Measurements from ENCODE around the gene DUSP22. TPM values are rescaled to one million over a fixed set of nuclear protein-coding genes. Genes with fewer than 3 reads are reported as not detected.

The DUSP22 gene
- total and polyA plus RNA-seq, 2 donors (not counting 1 experiment from before 2014, with no cell fraction given), result 10.9 to 13.7 TPM

DNA sequence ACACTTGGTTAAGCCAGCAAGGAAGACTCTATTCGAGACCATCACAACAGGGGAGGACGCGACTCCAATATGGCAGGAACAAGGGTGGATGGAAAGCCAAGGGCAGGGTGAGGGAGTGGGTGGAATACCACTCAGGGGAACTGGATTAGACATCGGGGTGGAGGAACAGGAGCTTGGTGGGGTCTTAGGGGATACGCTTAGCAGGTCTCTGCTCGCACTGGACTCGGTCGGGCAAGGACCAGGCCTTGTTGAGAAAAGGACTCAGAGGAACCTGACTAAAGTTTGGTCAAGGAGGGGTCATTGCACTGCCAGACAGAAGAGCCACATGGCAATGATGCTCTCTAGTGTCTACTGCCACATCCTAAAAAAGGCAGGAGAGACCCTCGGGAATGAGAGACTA, 10.5 kb downstream of the DUSP22 start:
- no peaks in the 10 kb centered on the region for H4K20me1 ChIP-seq (ENCODE audit: control insufficient read depth, extremely low read depth, insufficient read depth, low read length)
- no peak for DNase-seq (ENCODE audit: low read depth in 2 of 2)
- TF ChIP-seq, protein P1, sequence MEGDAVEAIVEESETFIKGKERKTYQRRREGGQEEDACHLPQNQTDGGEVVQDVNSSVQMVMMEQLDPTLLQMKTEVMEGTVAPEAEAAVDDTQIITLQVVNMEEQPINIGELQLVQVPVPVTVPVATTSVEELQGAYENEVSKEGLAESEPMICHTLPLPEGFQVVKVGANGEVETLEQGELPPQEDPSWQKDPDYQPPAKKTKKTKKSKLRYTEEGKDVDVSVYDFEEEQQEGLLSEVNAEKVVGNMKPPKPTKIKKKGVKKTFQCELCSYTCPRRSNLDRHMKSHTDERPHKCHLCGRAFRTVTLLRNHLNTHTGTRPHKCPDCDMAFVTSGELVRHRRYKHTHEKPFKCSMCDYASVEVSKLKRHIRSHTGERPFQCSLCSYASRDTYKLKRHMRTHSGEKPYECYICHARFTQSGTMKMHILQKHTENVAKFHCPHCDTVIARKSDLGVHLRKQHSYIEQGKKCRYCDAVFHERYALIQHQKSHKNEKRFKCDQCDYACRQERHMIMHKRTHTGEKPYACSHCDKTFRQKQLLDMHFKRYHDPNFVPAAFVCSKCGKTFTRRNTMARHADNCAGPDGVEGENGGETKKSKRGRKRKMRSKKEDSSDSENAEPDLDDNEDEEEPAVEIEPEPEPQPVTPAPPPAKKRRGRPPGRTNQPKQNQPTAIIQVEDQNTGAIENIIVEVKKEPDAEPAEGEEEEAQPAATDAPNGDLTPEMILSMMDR (conservative IDR thresholded peaks at IDR 0.05 in 1 of 2, IDR thresholded peaks at IDR 0.05 in 1 of 2; ENCODE audit: low read depth in 1 of 2, low read length in 2 of 2), result no peak
- TF ChIP-seq EZH2 (IDR thresholded peaks at IDR 0.05; ENCODE audit: low read length, missing control alignments), result no peak

DNA sequence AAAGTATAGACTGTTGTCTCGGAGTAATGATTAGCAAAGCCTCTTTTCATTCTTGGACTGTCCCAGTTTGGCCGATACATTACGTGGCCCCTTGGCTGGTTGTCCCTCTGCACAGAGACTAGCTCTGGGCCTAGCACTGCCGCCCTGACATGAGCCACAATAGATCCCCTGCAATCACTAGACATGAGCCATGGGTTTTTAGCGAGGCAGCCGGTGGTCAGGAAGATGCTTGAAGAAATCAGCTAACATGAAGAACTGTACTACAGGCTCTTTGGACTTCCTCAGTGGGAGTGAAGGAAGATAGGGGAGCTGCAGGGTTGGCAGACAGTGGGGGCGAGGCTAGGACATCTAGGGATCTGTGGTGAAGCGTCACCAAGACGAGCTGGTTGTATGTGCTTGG, 11.0 kb downstream of the DUSP22 start:
- DNase-seq (ENCODE audit: low read depth in 2 of 2), result no peak
- Histone ChIP-seq H3K27me3 (ENCODE audit: control insufficient read depth, insufficient read depth, low read length) (no peaks in the 10 kb centered on the region), H3K4me1 (ENCODE audit: control insufficient read depth, extremely low read depth, insufficient read depth, low read length) (no peaks in the 10 kb centered on the region), H3K4me3 (replicated peaks in 1 of 4; ENCODE audit: control extremely low read depth in 1 of 4, insufficient read depth in 1 of 4, low read depth in 3 of 4, low read length in 4 of 4) (no peak overlapping the region), H3K79me2 (ENCODE audit: control insufficient read depth, insufficient read depth, low read length) (no peaks in the 10 kb centered on the region), H3K9me3 (ENCODE audit: control insufficient read depth, insufficient read depth, low read depth, low read length) (no peaks in the 10 kb centered on the region), H2AFZ (ENCODE audit: low read length) (no peak overlapping the region), H3K36me3 (ENCODE audit: control insufficient read depth, insufficient read depth, low read length) (no peaks in the 10 kb centered on the region), H3K27ac (ENCODE audit: insufficient read depth, low read length) (no peak overlapping the region), H4K20me1 (ENCODE audit: control insufficient read depth, extremely low read depth, insufficient read depth, low read length) (no peaks in the 10 kb centered on the region), H3K9ac (ENCODE audit: insufficient read depth, low read length) (no peak overlapping the region), H3K4me2 (ENCODE audit: extremely low read depth, insufficient read depth, low read length) (no peak overlapping the region)
- TF ChIP-seq, protein P1 (conservative IDR thresholded peaks at IDR 0.05 in 1 of 2, IDR thresholded peaks at IDR 0.05 in 1 of 2; ENCODE audit: low read depth in 1 of 2, low read length in 2 of 2), result no peak
- no peak for TF ChIP-seq EZH2 (IDR thresholded peaks at IDR 0.05; ENCODE audit: low read length, missing control alignments)

More for the DNA sequence above, 10.5 kb downstream of the DUSP22 start:
- H3K27me3 ChIP-seq (ENCODE audit: control insufficient read depth, insufficient read depth, low read length), result no peaks in the 10 kb centered on the region
- no peaks in the 10 kb centered on the region for H3K9me3 ChIP-seq (ENCODE audit: control insufficient read depth, insufficient read depth, low read depth, low read length)
- no peak overlapping the region for H3K9ac ChIP-seq (ENCODE audit: insufficient read depth, low read length)
- no peaks in the 10 kb centered on the region for H3K36me3 ChIP-seq (ENCODE audit: control insufficient read depth, insufficient read depth, low read length)
- H3K27ac ChIP-seq (ENCODE audit: insufficient read depth, low read length), result no peak overlapping the region
- no peaks in the 10 kb centered on the region for H3K79me2 ChIP-seq (ENCODE audit: control insufficient read depth, insufficient read depth, low read length)
- H3K4me2 ChIP-seq (ENCODE audit: extremely low read depth, insufficient read depth, low read length), result no peak overlapping the region
- no peak overlapping the region for H2AFZ ChIP-seq (ENCODE audit: low read length)
- H3K4me1 ChIP-seq (ENCODE audit: control insufficient read depth, extremely low read depth, insufficient read depth, low read length), result no peaks in the 10 kb centered on the region
- H3K4me3 ChIP-seq (replicated peaks in 1 of 4; ENCODE audit: control extremely low read depth in 1 of 4, insufficient read depth in 1 of 4, low read depth in 3 of 4, low read length in 4 of 4), result no peak overlapping the region

DNA sequence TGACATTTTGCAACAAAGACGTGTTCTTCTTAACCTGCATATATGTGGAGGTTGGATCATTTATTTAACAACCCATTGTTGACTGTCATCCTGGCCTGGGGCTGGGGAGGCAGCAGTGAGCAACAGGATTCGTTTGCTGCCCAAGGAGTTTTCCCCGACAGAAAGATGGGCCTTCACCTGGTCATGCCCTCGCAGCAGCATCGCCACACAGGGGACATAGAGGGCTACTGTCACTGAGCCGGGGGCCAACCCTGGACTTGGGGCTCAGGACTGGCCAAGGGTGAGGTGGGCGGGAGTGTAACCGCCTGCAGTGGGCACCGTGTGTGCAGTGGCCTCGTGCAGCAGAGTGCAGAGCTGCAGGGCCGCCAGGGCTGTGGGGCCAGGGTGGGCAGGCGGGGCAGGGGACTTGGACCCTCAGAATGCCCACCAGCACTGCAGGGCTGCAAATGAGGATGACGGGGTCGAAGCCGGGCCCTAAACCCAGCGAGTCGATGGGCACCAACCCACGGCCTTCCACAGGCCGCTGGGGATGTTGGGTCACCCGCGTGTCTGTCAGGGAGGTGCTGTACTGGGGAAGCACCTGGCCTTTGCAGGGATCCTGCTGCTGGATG, 11.8 kb downstream of the DUSP22 start:
- TF ChIP-seq, protein P1 (conservative IDR thresholded peaks at IDR 0.05 in 1 of 2, IDR thresholded peaks at IDR 0.05 in 1 of 2; ENCODE audit: low read depth in 1 of 2, low read length in 2 of 2), result no peak
- no peak for TF ChIP-seq EZH2 (IDR thresholded peaks at IDR 0.05; ENCODE audit: low read length, missing control alignments)
- no peaks in the 10 kb centered on the region for H3K9me3 ChIP-seq (ENCODE audit: control insufficient read depth, insufficient read depth, low read depth, low read length)
- H3K4me3 ChIP-seq (replicated peaks in 1 of 4; ENCODE audit: control extremely low read depth in 1 of 4, insufficient read depth in 1 of 4, low read depth in 3 of 4, low read length in 4 of 4), result no peak overlapping the region

More for the DNA sequence above, 11.8 kb downstream of the DUSP22 start:
- Histone ChIP-seq H3K79me2 (ENCODE audit: control insufficient read depth, insufficient read depth, low read length) (no peaks in the 10 kb centered on the region), H2AFZ (ENCODE audit: low read length) (no peak overlapping the region), H3K27me3 (ENCODE audit: control insufficient read depth, insufficient read depth, low read length) (no peaks in the 10 kb centered on the region), H4K20me1 (ENCODE audit: control insufficient read depth, extremely low read depth, insufficient read depth, low read length) (no peaks in the 10 kb centered on the region), H3K4me2 (ENCODE audit: extremely low read depth, insufficient read depth, low read length) (no peak overlapping the region), H3K9ac (ENCODE audit: insufficient read depth, low read length) (no peak overlapping the region), H3K4me1 (ENCODE audit: control insufficient read depth, extremely low read depth, insufficient read depth, low read length) (no peaks in the 10 kb centered on the region), H3K36me3 (ENCODE audit: control insufficient read depth, insufficient read depth, low read length) (no peaks in the 10 kb centered on the region), H3K27ac (ENCODE audit: insufficient read depth, low read length) (no peak overlapping the region)
- DNase-seq (ENCODE audit: low read depth in 2 of 2), result no peak
